Measurements from ENCODE around the gene PDE11A.

- TF ChIP-seq JUND (IDR thresholded peaks at IDR 0.05) (no peak), CTCF (IDR thresholded peaks at IDR 0.05; ENCODE audit: low read depth, low read length, missing input control) (no peak), MAX (IDR thresholded peaks at IDR 0.05) (no peak), YY1 (IDR thresholded peaks at IDR 0.05) (no peak), TAF1 (conservative IDR thresholded peaks at IDR 0.05) (no peak), GABPA (IDR thresholded peaks at IDR 0.05 in 1 of 2, conservative IDR thresholded peaks at IDR 0.05 in 1 of 2) (no peak), RAD21 (IDR thresholded peaks at IDR 0.05) (no peak), SP1 (IDR thresholded peaks at IDR 0.05) (no peak), ZBTB33 (IDR thresholded peaks at IDR 0.05) (no peak), FOXA1 (IDR thresholded peaks at IDR 0.05) (no peak)
- TF ChIP-seq, protein P1, sequence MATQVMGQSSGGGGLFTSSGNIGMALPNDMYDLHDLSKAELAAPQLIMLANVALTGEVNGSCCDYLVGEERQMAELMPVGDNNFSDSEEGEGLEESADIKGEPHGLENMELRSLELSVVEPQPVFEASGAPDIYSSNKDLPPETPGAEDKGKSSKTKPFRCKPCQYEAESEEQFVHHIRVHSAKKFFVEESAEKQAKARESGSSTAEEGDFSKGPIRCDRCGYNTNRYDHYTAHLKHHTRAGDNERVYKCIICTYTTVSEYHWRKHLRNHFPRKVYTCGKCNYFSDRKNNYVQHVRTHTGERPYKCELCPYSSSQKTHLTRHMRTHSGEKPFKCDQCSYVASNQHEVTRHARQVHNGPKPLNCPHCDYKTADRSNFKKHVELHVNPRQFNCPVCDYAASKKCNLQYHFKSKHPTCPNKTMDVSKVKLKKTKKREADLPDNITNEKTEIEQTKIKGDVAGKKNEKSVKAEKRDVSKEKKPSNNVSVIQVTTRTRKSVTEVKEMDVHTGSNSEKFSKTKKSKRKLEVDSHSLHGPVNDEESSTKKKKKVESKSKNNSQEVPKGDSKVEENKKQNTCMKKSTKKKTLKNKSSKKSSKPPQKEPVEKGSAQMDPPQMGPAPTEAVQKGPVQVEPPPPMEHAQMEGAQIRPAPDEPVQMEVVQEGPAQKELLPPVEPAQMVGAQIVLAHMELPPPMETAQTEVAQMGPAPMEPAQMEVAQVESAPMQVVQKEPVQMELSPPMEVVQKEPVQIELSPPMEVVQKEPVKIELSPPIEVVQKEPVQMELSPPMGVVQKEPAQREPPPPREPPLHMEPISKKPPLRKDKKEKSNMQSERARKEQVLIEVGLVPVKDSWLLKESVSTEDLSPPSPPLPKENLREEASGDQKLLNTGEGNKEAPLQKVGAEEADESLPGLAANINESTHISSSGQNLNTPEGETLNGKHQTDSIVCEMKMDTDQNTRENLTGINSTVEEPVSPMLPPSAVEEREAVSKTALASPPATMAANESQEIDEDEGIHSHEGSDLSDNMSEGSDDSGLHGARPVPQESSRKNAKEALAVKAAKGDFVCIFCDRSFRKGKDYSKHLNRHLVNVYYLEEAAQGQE (IDR thresholded peaks at IDR 0.05), result no peak
- TF ChIP-seq, protein P2, sequence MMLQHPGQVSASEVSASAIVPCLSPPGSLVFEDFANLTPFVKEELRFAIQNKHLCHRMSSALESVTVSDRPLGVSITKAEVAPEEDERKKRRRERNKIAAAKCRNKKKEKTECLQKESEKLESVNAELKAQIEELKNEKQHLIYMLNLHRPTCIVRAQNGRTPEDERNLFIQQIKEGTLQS (IDR thresholded peaks at IDR 0.05), result no peak
Observed at GRCh38 chr2:177897278-177897677, 175.3 kb downstream of the PDE11A start.
